DND-41 (cell line): ENCODE results near the gene SEMA4B.

Source experiments
- ATAC-seq: fragments of 200-7000 bp; cut with Tn5 transposase; 3 replicates; pipeline ENCODE4 v1.9.1; 2021; ENCODE audit warnings: low read depth; ENCODE audit not compliant: insufficient read depth
- DNase-seq: peaks from one replicate; pipeline ENCODE4 v3.0.0-alpha.2; 2020
- H2AFZ ChIP-seq: 2 replicates; pipeline ENCODE4 v1.6.0; 2012; ENCODE audit warnings: low read depth, low read length
- H3K27ac ChIP-seq: 2 replicates; pipeline ENCODE4 v1.5.1; 2012; ENCODE audit warnings: low read length, inconsistent platforms
- H3K27me3 ChIP-seq: fragments of 200-600 bp; sonication (generic); 2 replicates; pipeline ENCODE4 v1.6.0; 2012; ENCODE audit warnings: low read length, mild to moderate bottlenecking, inconsistent platforms; ENCODE audit not compliant: insufficient read depth, poor library complexity
- H3K36me3 ChIP-seq: 2 replicates; pipeline ENCODE4 v1.5.1; 2012; ENCODE audit warnings: low read length, inconsistent platforms; ENCODE audit not compliant: insufficient read depth
- H3K4me1 ChIP-seq: 2 replicates; pipeline ENCODE4 v1.5.1; 2012; ENCODE audit warnings: mild to moderate bottlenecking, low read length; ENCODE audit not compliant: insufficient read depth
- H3K4me2 ChIP-seq: 2 replicates; pipeline ENCODE4 v1.6.0; 2012; ENCODE audit warnings: mild to moderate bottlenecking, moderate library complexity, low read length, inconsistent platforms; ENCODE audit not compliant: insufficient read depth
- H3K4me3 ChIP-seq, 2 experiments: fragments of 200-600 bp in 1 of 2; shearing (Covaris generic) in 1 of 2; 2 replicates each; pipeline ENCODE4 v1.5.1; 2012 to 2016; ENCODE audit warnings: inconsistent platforms in 2 of 2, low read length in 2 of 2, mild to moderate bottlenecking in 2 of 2, low read depth in 1 of 2, moderate library complexity in 1 of 2
- H3K79me2 ChIP-seq: 2 replicates; pipeline ENCODE4 v1.6.0; 2012; ENCODE audit warnings: low read length, inconsistent platforms; ENCODE audit not compliant: insufficient read depth
- H3K9ac ChIP-seq: 2 replicates; pipeline ENCODE4 v1.6.0; 2012; ENCODE audit warnings: low read depth, mild to moderate bottlenecking, inconsistent platforms, low read length, moderate library complexity
- H3K9me3 ChIP-seq: 2 replicates; pipeline ENCODE4 v1.5.1; 2012; ENCODE audit warnings: low read length, moderate library complexity, mild to moderate bottlenecking, inconsistent platforms; ENCODE audit not compliant: insufficient read depth, severe bottlenecking
- H4K20me1 ChIP-seq: 2 replicates; pipeline ENCODE4 v1.6.0; 2012; ENCODE audit warnings: low read length; ENCODE audit not compliant: insufficient read depth
- EZH2 ChIP-seq: IDR thresholded peaks from 3 replicates; pipeline ENCODE4 v1.6.1; 2012; ENCODE audit warnings: borderline replicate concordance, low read depth, mild to moderate bottlenecking, moderate library complexity, low read length, inconsistent platforms; ENCODE audit not compliant: severe bottlenecking
- TF ChIP-seq, protein P1 (sequence below): IDR thresholded peaks from 2 replicates; pipeline ENCODE4 v1.5.1; 2012; ENCODE audit warnings: borderline replicate concordance, low read length, moderate library complexity, mild to moderate bottlenecking; ENCODE audit not compliant: poor library complexity, severe bottlenecking; ENCODE audit errors: extremely low read depth

The SEMA4B gene

DNA sequence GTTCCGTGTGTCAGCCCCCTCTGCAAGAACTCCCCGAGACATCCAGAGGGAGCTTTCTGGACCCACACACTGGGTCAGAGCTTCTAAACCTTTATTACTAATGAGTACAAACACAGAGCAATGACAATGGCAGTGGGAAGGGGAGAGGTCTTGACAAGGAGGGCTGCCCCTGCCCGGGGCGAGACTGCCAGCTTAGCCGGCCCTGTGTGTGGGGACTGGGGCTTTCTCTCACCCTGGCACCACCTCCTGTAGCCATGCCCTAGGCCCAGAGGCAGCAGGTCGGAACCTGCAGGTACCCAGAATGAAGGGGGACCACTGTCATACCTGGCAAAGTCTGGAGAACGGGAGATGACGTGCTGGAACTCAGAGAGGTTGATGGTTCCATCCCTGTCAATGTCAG lies 29.5 kb downstream of the SEMA4B start:
- no peak overlapping the region for H2AFZ ChIP-seq
- H3K27ac ChIP-seq, result no peak overlapping the region
- no peaks in the 10 kb centered on the region for H3K9me3 ChIP-seq
- H3K9ac ChIP-seq, result no peak overlapping the region
- peaks cover 32% of the 10 kb centered on the region for H3K4me1 ChIP-seq
- no peak overlapping the region for H3K4me2 ChIP-seq
- no peak overlapping the region for H3K4me3 ChIP-seq
- no peaks in the 10 kb centered on the region for H3K27me3 ChIP-seq
- H3K79me2 ChIP-seq, result peaks cover 6% of the 10 kb centered on the region
- TF ChIP-seq, protein P1, sequence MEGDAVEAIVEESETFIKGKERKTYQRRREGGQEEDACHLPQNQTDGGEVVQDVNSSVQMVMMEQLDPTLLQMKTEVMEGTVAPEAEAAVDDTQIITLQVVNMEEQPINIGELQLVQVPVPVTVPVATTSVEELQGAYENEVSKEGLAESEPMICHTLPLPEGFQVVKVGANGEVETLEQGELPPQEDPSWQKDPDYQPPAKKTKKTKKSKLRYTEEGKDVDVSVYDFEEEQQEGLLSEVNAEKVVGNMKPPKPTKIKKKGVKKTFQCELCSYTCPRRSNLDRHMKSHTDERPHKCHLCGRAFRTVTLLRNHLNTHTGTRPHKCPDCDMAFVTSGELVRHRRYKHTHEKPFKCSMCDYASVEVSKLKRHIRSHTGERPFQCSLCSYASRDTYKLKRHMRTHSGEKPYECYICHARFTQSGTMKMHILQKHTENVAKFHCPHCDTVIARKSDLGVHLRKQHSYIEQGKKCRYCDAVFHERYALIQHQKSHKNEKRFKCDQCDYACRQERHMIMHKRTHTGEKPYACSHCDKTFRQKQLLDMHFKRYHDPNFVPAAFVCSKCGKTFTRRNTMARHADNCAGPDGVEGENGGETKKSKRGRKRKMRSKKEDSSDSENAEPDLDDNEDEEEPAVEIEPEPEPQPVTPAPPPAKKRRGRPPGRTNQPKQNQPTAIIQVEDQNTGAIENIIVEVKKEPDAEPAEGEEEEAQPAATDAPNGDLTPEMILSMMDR, result no peak
- TF ChIP-seq EZH2, result no peak
- peaks cover 26% of the 10 kb centered on the region for H3K36me3 ChIP-seq
- no peak for DNase-seq
- no peaks in the 10 kb centered on the region; the same call in 1 of the 2 replicates for H4K20me1 ChIP-seq
- ATAC-seq, result no peak

DNA sequence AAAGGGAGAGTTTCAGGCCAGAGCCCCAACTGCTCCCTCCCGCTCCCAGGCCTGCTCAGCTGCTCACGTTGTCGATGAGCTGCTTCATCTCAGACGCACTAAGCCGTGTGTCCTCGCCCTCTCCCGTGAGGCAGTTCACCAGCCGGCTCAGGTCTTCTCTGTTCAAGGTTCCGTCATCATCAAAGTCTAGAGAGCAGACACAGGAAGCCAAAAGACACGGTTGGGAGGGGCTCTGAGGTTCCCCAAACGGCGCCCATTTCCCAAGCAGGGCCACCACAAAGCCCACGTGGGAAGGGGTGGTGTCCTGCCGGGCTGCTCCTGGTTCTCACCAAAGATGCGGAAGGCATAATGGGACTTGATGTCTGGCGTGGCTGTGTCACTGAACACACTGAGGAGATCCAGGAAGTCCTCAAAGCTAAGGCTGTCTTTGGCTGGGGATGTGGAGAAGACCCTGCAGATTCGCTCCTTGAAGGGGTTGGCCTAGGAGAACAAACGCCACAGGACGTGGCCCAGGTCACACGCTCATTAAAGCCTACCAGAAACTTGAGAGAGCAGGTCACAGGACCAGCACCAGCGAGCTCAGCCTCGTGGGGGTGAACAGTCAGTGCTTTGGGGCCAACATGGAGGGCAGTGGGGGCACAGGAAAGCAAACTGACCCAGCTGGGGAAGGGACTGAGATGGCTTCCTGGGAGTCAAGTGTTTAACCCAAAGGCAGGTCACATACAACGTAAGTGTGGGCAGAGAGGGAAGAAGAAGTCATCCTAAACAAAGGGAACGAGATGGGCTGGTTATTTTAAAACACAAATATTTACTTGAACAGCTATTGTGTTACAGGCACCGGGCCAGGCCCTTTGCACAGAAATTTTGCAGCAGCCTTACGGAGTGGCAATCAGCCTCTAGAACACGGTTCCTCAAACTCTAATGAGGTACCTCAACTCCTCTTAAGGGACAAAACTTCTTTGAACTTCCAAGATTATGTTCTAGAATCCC lies 30.2 kb downstream of the SEMA4B start:
- Histone ChIP-seq H3K4me1 (peaks cover 32% of the 10 kb centered on the region), H3K36me3 (peaks cover 26% of the 10 kb centered on the region), H3K27ac (0 out of 2 replicates have a peak overlapping the region, but pooled peaks have one; percentile 28), H3K9ac (no peak overlapping the region), H4K20me1 (no peaks in the 10 kb centered on the region; the same call in 1 of the 2 replicates), H3K9me3 (no peaks in the 10 kb centered on the region), H2AFZ (no peak overlapping the region), H3K27me3 (no peaks in the 10 kb centered on the region), H3K4me2 (no peak overlapping the region), H3K79me2 (peaks cover 6% of the 10 kb centered on the region), H3K4me3 (no peak overlapping the region)
- ATAC-seq (peak; percentile 66), DNase-seq (peak; percentile 72)
- TF ChIP-seq EZH2, result no peak
- TF ChIP-seq, protein P1, result no peak

DNA sequence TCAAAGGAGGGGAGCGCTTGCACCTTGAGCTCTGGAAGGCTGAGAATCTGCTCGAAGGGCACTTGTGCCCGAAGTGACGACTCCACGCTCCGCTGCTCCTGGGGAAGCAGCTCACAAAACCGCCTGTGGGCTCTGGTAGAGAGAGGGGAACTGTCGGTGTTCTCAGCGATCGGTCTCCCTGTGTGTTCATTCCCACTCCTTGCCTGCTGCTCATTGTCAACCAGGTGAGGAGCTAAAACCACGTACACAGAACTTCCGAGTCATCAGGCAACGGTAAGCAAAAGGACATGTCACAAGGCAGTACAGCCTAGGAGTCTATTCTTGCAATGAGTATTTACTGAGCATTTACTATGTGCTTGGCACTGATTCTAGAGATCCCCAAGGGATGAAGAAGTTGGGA lies 31.1 kb downstream of the SEMA4B start:
- H3K27me3 ChIP-seq, result no peaks in the 10 kb centered on the region
- TF ChIP-seq EZH2, result no peak
- TF ChIP-seq, protein P1, result no peak
- ATAC-seq (no peak), DNase-seq (no peak)
- no peaks in the 10 kb centered on the region for H3K9me3 ChIP-seq
- no peaks in the 10 kb centered on the region; the same call in 1 of the 2 replicates for H4K20me1 ChIP-seq
- peak overlapping the region; percentile 91 for H3K4me2 ChIP-seq
- H2AFZ ChIP-seq, result no peak overlapping the region
- H3K27ac ChIP-seq, result no peak overlapping the region
- peaks cover 32% of the 10 kb centered on the region for H3K4me1 ChIP-seq
- H3K36me3 ChIP-seq, result peaks cover 26% of the 10 kb centered on the region
- H3K79me2 ChIP-seq, result peaks cover 6% of the 10 kb centered on the region
- H3K4me3 ChIP-seq, result peak overlapping the region in 1 of 2 experiments; percentile 83; a peak in 2 of 4 replicates
- no peak overlapping the region; the same call in 1 of the 2 replicates for H3K9ac ChIP-seq
